SH-SY5Y (cell line): ENCODE results near the gene FAM78A.

Experiments used
- GATA2 ChIP-seq: IDR thresholded peaks from 2 replicates; pipeline ENCODE4 v1.6.1; 2011; ENCODE audit warnings: mild to moderate bottlenecking, low read depth, low read length
- GATA3 ChIP-seq: IDR thresholded peaks from 2 replicates; pipeline ENCODE4 v1.6.1; 2011; ENCODE audit warnings: low read depth, mild to moderate bottlenecking, low read length, moderate library complexity

DNA sequence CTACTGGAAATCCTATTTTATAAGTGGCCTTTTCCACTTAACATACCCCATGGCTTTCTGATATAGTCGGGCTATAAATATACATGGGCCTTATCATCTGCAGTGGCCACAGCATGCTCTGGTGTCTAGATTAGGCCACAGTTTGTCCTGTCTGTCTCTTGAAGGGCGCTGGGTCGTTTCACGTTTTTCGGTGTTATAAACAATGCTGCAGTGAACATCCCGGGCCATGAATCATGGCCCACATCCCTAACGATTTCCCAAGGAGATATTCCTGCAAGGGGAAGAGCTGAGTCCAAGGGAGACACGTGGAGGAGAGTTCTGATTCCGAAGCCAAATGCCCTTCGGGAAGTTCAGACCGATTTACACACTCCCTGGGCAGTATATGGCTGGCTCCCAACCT lies 21.6 kb upstream of the FAM78A start:
- TF ChIP-seq GATA3 (no peak), GATA2 (no peak)
